ENCODE results near the gene ATP2B1.

ATP2B1 gene

GRCh38 chr12:89669197-89669596 is 39.4 kb downstream of the ATP2B1 start:
- no peak for TF ChIP-seq ZNF140 (tag by site-specific recombination; IDR thresholded peaks at IDR 0.05)
- TF ChIP-seq, protein P1, sequence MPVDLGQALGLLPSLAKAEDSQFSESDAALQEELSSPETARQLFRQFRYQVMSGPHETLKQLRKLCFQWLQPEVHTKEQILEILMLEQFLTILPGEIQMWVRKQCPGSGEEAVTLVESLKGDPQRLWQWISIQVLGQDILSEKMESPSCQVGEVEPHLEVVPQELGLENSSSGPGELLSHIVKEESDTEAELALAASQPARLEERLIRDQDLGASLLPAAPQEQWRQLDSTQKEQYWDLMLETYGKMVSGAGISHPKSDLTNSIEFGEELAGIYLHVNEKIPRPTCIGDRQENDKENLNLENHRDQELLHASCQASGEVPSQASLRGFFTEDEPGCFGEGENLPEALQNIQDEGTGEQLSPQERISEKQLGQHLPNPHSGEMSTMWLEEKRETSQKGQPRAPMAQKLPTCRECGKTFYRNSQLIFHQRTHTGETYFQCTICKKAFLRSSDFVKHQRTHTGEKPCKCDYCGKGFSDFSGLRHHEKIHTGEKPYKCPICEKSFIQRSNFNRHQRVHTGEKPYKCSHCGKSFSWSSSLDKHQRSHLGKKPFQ (tag by site-specific recombination; IDR thresholded peaks at IDR 0.05), result no peak
- TF ChIP-seq ZFP69B (tag by site-specific recombination; IDR thresholded peaks at IDR 0.05), result no peak
- TF ChIP-seq ZNF510 (tag by site-specific recombination; IDR thresholded peaks at IDR 0.05; ENCODE audit: insufficient replicate concordance), result no peak
- TF ChIP-seq ZNF654 (tag by site-specific recombination; IDR thresholded peaks at IDR 0.05; ENCODE audit: low read depth), result no peak
- TF ChIP-seq GLIS2 (tag by site-specific recombination; IDR thresholded peaks at IDR 0.05), result no peak
- no peak for TF ChIP-seq ZNF768 (tag by site-specific recombination; IDR thresholded peaks at IDR 0.05)
- TF ChIP-seq ZNF280D (tag by site-specific recombination; IDR thresholded peaks at IDR 0.05), result no peak
- no peak for TF ChIP-seq SP3 (tag by site-specific recombination; IDR thresholded peaks at IDR 0.05)
- TF ChIP-seq GLIS1 (tag by site-specific recombination; IDR thresholded peaks at IDR 0.05), result no peak
- no peak for TF ChIP-seq ZNF169 (tag by site-specific recombination; IDR thresholded peaks at IDR 0.05)
- no peak for TF ChIP-seq ZNF146 (tag by site-specific recombination; IDR thresholded peaks at IDR 0.05)
- TF ChIP-seq KLF7 (tag by site-specific recombination; IDR thresholded peaks at IDR 0.05; ENCODE audit: borderline replicate concordance), result no peak
- no peak for TF ChIP-seq ZNF16 (tag by site-specific recombination; IDR thresholded peaks at IDR 0.05; ENCODE audit: low read depth)
- peaks cover under 1% of the 10 kb centered on the region; the same call in 1 of the 2 replicates for H3K4me1 ChIP-seq (ENCODE audit: control insufficient read depth, insufficient read depth, low read length)
- CTCF ChIA-PET, result interaction anchor here (1.0 to 1.3 kb wide), 2 partner anchors 9 to 10 kb away, joined by 3 read pairs; no protein-coding TSS in a partner anchor
- H3K9me3 ChIP-seq (ENCODE audit: control insufficient read depth, insufficient read depth, low read depth, low read length), result no peaks in the 10 kb centered on the region
- no peaks in the 10 kb centered on the region for H3K36me3 ChIP-seq (ENCODE audit: control insufficient read depth in 2 of 2, insufficient read depth in 1 of 2, low read length in 2 of 2)
- no peak overlapping the region for H3K4me3 ChIP-seq (ENCODE audit: low read depth, low read length)
- H3K27ac ChIP-seq (ENCODE audit: extremely low read depth, low read depth, low read length), result no peak overlapping the region
- POLR2A ChIA-PET, result no interaction called here

DNA sequence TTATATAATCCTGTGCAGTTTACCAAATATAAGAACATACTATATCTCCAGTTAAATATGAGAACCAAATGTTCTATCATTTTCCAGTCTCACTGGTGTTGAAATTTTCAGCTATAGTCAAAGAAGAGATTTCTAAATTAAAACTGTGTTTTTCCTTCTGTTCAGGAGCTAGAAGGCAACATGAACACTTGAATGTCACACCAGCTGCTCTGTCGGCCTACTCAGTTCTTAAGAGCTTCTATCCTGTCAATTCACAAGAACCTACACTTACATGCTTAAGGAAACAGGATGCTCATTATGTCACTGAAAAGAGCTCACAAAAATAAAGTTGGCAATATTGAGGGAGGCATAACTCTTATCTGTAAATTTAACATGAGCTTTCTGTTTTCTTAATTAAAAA is 43.1 kb downstream of the ATP2B1 start:
- H3K9me3 ChIP-seq (ENCODE audit: control insufficient read depth, insufficient read depth, low read depth, low read length), result no peaks in the 10 kb centered on the region
- POLR2A ChIA-PET, result no interaction called here
- H3K4me1 ChIP-seq (ENCODE audit: control insufficient read depth, insufficient read depth, low read length), result peaks cover 18% of the 10 kb centered on the region
- CTCF ChIA-PET, result interaction anchor here (0.7 kb wide), 1 partner anchor 100 kb away, joined by 3 read pairs; no protein-coding TSS in a partner anchor
- H3K36me3 ChIP-seq (ENCODE audit: control insufficient read depth in 2 of 2, insufficient read depth in 1 of 2, low read length in 2 of 2), result no peaks in the 10 kb centered on the region
- H3K27ac ChIP-seq (ENCODE audit: extremely low read depth, low read depth, low read length), result no peak overlapping the region
- TF ChIP-seq ZNF366 (tag by site-specific recombination; conservative IDR thresholded peaks at IDR 0.05) (no peak), ZNF214 (tag by site-specific recombination; IDR thresholded peaks at IDR 0.05; ENCODE audit: borderline replicate concordance) (no peak), PRDM6 (tag by site-specific recombination; IDR thresholded peaks at IDR 0.05) (0 out of 2 replicates have a peak, but pooled peaks have one; percentile 25)
- H3K4me3 ChIP-seq (ENCODE audit: low read depth, low read length), result no peak overlapping the region

Data from HEK293 (cell line).